ENCODE measurements around the gene FBXO46.

FBXO46 gene

DNA sequence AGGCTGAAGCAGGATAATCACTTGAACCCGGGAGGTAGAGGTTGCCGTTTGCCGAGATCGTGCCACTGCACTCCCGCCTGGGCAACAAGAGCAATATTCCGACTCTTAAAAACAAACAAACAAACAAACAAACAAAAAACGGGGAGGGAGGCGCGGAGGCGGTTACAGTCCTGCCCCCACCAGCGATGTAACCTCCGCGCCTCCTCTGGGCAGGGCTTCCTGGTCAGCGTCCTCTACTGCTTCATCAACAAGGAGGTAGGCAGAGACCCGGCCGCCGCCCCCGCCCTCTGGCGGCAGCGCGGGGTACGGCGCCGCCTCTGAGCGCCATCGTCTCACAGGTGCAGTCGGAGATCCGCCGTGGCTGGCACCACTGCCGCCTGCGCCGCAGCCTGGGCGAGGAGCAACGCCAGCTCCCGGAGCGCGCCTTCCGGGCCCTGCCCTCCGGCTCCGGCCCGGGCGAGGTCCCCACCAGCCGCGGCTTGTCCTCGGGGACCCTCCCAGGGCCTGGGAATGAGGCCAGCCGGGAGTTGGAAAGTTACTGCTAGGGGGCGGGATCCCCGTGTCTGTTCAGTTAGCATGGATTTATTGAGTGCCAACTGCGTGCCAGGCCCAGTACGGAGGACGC, 49.2 kb downstream of the FBXO46 start:
- DNase-seq, result peak; percentile 78

DNA sequence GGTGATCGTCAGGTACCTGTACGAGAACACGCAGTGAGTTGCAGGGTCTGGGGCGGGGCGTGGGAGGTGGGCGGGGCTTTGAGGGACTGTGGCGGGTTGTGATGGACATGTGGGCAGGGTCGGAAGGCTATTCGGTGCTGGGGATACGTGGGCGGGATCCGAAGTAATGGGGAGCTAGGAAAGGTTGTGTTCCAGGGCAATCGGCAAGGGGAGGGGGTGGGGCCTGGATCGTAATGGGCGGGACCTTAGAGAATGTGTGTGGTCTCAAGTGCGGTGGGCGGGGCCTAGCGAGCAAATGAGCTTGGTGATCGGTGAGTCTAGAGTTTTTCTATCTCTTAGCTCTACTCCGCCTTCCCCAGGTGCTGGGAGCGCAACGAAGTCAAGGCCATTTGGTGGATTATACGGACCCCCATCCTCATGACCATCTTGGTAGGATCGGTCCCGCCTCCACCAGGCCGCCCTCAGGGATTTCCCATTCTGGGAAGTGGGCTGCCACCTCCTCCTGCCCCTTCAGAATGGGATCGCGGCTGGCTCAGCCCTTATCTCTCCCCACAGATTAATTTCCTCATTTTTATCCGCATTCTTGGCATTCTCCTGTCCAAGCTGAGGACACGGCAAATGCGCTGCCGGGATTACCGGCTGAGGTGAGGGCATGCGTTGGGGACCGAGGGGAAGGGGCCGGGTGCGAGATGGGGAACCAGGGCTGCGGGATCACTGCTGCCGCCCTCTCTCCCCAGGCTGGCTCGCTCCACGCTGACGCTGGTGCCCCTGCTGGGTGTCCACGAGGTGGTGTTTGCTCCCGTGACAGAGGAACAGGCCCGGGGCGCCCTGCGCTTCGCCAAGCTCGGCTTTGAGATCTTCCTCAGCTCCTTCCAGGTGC, 53.1 kb downstream of the FBXO46 start:
- peak; percentile 70 for DNase-seq

DNA sequence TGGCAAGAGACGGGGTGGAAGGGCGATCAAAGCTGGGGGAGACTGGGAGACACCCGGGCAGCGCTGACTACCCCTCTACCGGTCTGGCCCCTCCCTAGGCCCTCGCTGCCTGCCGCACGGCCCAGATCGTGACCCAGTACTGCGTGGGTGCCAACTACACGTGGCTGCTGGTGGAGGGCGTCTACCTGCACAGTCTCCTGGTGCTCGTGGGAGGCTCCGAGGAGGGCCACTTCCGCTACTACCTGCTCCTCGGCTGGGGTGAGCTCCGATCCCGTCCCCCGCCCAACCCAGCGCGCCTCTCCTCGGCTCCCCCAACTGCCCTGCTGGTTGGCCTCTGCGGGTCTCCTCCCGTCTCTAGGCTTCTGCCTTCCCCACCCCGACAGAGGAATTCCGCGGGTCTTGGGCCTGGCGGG, 53.8 kb downstream of the FBXO46 start:
- DNase-seq, result peak; percentile 32

DNA sequence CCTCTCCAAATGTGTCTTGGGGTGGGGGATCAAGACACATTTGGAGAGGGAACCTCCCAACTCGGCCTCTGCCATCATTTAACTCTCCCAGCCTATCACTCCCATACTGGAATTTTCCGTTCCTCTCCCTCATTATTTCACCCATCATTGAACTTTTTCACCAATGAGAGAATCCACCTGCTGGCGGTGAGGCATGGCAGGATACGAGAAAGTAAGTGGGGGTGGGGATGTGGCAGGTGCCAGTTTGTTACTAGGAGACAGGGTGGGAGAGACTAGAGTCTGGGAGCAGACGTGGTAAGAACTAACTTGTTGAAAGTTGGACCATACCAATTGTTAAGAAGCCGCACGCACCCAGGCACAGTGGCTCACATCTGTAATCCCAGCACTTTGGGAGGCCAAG, 55.8 kb downstream of the FBXO46 start:
- DNase-seq, result no peak

DNA sequence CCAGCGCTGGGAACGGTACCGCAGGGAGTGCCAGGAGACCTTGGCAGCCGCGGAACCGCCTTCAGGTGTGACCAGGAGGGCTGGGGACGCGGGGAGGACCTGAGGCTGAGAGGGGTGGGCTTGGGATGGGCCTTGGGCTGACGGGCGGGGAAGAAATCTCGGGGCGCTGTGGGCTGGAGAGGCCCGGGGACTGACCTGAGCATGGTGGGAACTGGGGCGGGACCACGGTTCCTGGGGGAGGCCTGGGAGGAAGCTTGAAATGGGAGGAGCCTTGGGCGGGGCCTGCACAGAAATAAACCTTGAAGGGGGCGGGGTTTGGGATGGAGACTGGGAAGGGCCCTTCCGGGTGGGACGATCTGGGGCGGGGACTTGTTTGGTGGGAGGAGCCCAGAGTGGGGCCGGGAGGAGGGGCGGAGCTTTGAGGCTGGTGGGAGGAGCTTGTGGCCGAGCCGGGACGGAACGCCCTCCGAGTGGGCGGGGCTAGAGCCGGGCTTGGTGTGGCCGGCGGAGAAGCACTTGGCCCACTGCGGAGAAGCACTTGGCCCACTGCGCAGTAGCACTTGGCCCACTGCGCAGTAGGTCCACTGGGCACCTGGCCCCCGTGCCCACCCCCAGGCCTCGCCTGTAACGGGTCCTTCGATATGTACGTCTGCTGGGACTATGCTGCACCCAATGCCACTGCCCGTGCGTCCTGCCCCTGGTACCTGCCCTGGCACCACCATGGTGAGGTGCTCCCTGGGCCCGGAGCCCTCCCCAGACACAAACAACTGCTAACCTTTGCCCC, 59.8 kb downstream of the FBXO46 start:
- DNase-seq, result peak; percentile 21

- DNase-seq, result peak; percentile 21
Measured at GRCh38 chr19:45668342-45668871, 62.3 kb downstream of the FBXO46 start.

- DNase-seq, result peak; percentile 52
Measured at GRCh38 chr19:45667620-45668341, 62.9 kb downstream of the FBXO46 start, which contains the start of gene GIPR. Gene GIPR, plus strand, starts transcription at chr19:45668221. Its CDS starts 1,300 bp downstream, at chr19:45669521.

- DNase-seq, result no peak
Measured at GRCh38 chr19:45664575-45664974, 66.1 kb downstream of the FBXO46 start.

DNA sequence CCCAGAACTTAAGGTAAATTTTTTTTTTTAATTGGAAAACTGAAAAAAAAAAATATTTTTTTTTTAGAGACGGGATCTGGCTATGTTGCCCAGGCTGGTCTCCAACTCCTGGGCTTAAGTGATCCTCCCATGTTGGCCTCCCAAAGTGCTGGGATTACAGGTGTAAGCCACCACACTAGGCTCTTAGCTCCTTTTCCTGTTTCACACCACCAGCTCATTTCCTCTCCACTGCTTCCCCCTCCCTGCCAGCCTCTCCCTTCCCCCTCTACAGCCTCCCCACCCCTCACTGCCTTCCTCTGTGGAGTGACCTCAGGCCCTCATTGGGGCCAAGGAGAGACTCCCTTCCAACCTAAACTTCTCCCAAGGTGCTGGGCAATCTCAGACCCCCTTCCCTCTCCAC, 66.9 kb downstream of the FBXO46 start:
- DNase-seq, result no peak

DNA sequence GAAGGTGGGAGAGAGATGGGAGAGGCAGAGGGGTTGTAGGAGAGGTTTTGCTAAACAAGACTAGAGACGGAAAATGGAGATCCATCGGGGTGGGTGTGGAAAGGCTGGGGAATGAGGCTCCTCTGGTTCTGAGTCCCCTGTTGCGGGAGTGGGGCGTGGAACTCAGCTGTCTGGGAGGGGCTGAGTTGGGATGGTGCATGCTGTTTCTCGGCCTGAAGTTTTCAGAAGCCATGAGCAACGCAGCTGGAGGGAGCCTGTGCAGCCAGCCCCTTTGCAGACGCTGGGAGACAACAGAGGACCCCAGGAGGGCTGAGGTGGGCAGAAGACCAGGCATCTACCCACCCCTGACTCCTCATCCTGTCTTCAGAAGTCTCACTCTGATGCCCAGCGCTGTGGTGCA, 70.1 kb downstream of the FBXO46 start:
- DNase-seq, result no peak
